DMS153 (cell line): Measurements from ENCODE around the gene RAMACL.

Experiments
- DNase-seq: peaks from one replicate; lab custom pipeline; 2025; lab: John Stamatoyannopoulos, UW

Gene RAMACL

DNA sequence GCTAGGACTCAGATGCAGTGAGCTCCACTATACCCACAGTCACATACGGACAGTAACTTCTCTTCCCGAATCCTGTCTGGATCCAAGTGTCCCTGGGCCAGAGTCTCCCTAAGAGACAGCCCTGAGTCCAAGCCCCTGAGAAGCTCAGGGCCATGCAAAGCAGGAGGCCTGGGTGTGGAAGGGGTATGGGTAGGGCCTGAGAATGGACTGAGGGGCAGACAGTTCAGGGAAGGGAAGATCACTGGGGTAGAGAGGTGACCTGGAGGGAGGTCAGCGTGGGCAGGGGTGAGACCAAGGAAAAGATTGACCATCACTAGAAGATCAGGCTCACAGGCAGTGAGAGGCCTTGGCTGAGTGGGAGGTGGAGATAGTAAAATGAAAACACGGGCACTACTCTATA lies 31.8 kb upstream of the RAMACL start:
- DNase-seq: no peak

DNA sequence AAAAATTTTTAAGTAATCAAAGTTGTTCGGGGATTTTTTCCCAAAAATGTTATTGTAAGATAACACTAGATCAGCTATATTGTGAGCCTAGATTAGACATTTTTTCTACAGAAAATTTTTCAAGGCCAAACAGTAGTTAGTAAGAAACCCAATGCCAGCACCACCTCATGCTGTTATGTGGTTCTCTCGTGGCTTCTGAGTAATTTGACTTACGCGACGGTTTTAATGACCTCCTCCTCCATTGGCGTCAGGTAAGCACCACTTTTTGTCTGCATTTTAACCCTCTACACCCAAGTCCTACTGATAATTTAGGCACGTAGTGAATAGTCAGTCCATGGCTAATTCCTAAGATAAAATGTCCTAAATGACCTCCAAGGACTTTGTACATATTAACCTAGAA lies 30.9 kb upstream of the RAMACL start:
- no peak for DNase-seq

DNA sequence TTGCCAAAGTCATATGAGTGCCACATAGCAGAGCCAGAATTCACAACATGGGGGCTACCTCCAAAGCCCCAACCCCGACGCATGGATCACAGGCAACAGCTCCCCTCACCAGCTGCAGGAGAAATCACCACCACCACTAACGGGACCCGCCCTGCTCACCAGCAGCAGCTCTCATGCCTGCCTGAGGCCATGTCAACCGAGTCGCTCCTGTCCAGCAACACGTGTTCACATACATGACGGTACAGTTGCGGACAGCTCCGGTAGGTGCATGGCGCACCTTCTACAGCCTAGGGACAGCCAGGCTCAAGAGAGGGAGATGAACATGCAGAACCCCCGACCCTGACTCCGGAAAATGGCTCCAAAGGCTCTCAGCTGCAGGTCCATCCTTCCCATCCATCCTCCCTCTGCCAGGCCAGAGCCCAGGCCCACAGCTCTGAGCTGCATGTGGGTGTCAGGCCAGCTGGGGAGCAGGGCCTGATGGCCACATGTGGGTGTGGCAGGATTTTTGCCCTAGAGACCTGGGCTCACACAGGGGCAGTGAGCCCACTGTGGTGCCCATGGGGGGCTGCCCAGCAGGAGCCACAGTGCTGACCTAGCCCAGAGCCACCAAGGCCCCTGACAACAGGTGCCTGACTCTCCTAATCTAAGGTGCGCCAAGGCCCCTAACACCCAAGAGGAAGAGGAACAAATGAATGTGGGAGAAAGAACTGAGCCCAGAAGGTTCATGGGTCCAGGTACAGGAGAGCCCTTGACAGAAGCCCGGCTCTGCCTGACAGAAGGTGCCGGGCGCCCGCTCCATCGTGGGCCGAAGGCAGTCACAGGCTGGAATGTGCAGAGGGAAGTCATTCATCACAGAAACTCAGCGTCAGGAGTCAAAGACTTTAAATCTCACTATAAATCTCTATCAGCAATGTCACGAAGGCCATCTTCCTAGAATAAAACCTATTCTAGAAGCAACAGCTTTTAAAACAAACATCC lies 30.1 kb upstream of the RAMACL start:
- DNase-seq: no peak

DNA sequence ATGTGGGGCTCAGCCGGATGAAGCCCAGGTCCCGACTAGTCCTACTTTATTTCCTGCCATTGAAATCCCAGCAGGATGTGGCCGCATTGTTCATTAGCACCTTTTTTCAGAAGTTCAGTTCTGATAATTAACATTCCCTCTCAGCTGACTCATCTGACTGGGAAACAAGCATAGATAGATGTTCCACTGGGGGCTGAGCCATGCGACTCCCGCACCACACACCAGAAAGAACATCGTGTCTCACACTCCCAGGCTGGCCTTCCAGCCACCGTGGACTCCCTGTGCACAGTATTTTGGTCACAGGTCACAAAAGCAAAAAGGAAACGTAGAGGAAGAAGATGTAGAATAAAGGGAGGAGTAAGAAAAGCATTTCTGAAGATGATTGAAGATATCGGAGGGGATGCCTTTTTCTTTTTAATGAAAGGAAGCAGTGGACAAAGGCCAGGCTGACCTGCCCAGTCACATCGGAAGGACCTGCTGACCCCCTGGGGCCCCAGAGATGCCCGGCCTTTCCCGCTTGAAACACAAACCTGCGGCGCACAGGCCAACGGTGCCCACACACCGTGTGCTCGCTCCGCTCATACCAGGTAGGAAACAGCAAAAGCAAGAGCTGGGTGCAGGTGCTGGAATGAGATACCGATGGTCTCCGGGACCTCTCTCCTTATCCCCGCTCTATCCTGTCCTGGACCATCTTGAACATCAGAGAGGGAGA lies 28.7 kb upstream of the RAMACL start:
- no peak for DNase-seq

DNA sequence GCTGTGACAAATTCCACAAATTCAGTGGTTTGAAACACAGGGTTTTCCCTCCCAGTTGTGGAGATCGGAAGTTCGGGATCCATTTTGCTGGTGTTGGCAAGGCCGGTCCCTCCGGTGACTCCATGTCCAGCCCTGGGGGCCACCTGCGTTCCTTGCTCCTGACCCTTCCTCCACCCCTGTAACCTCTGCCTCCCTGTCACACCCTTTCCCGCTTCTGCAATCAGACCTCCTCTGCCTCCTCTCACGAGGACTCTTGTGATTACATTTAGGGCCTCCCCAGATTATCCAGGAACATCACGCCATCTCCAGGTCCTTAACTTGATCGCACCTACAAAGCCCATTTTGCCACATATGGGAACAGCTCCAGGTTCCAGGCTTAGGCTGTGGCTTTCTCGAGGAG lies 28.1 kb upstream of the RAMACL start:
- no peak for DNase-seq

DNA sequence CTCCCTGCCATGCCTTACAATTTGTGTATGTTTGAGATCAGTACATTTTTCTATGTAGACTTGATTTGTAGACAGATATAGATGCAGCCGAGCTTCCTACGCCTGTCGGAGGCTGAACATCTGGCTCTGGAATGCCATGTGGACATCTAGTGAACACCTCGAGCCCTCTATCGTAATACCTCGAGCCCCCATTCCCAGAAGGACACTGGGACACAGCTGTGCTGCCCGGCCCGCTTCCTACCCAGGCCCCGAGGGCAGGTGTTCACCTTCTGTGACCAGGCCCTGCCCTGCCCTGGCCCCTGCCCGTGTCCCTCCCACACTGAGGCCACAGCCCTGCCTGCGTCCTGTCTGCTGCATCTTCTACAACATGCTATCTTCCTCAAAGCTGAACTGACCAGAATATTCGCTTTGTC lies 27.7 kb upstream of the RAMACL start:
- no peak for DNase-seq

DNA sequence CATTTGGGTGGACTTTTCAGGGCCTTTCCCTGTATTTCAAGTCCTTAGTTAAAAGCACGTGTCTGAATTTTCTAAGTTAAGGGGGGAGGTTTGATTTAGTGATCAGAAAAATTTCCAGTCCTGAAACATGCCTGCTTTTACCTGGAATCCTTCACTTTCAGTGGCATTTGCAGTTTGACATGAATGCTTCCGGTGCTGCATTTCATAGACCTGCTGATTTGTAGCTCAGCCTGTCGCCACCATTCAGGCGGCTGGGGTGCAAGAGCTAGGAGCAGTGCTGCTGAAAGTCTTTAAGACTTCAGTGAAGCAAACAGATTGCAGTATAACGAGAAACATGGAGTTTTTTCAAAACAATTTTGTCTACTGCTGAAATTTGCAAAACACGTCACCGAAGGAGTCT lies 26.5 kb upstream of the RAMACL start:
- DNase-seq: no peak

DNA sequence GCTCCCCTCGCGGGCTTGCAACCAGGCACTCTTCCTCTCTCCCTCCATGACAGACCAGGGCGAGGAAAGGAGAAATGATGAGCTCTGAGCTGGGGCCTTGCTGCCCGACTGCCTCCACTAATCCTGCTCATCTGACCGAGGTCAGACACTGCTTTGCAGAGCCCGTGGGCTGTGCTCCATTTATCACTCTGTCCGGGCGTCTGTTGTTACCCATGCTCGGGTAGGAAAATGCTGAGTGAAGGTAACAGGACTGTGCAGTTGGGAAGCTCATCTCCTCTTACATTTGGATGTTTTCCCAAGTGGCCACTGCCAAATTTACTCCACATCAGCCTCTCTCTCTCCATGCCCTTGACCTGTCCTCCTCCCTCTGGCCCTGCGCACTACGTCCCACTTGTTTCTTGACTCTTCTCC lies 26.0 kb upstream of the RAMACL start:
- DNase-seq: no peak

DNA sequence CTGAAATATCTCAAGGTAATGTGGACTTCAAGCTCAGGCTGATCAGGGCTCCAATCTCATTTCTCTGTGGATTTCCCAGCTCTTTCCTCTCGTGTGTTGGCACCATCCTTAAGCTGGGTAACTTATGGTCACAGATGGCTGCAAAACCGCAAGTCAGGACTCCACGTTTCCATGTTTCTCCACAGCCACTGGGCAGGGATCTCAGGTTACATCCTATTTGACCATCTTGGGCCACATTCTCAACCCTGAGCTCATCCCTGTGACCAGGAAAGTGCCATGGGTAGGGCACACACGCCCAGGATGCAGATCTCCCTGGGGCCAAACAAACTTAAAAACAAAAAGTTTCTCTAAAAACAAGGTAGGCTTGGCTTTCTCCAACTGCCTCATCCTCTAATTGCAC lies 25.2 kb upstream of the RAMACL start:
- DNase-seq: no peak

DNA sequence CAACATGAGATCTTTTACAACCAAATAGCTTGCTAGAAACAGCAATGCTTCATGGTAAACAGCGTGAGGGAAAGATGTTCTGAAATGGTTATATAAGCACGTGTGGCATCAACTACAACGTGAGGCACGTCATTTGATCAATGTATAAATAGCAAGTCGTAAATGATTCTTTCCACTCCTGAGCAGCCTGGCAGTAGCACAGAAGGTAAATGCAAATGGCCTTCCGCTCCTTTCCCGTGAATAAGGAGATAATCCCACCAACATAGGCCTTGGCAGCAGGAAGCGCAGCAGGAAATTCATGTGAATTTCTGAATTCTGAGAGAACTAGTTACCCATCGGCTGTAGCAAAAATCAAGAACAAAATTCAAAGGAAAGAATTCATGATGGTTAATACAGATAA lies 23.6 kb upstream of the RAMACL start:
- no peak for DNase-seq

DNA sequence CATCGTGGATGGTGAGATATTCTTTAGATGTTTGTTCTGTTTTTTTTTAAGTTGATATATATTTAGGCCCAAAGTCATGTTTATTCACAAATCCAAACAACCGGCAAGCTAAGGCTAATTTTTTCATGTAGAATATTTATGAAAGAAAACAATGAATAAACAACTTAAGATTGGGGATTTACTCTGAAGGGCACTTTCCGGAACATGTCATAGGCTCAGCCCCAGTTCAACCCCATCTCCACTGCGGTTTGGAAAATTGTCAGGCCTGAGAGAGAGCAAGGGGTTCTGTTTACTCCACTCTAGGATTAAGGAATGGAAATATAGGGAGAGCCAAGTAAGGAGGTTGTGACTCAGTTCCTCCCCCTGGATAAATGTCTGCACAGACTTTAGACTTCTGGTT lies 22.3 kb upstream of the RAMACL start:
- DNase-seq: no peak

DNA sequence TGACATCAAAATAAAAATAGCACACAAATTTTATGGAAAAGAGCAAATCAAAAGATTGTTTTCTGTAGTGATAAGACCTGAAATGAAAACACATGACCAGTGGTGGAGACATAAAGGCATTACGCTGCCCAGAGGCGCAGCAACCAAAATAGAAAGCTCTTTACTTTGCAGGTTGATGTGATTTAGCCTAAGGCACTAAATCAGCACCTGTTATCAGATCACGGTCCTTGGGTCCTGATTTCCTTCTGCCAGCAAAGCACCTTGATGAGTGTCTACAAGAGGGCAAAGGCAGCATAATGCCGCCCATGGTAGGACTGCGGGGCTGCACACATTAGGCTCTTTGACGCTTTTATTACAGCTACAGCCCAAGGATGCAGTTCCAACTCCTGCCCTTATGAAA lies 19.3 kb upstream of the RAMACL start:
- DNase-seq: no peak

DNA sequence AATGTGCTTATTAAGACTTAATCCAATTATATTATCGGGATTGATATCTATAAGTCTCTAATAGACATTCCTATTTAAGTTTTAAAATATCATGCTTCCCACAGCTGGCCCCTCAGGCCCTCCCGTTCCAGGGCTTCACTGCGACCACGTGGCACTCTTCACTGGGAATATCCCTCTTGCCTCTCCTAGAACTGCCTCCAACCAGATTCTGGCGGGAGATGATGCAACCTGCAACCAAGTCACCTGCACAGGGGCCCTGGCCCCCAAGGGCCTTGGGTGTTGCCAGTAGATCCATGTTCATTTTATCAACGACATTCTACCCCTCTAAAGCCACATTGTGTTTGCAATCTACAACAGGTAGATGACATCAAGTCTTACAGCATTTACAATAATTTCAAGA lies 18.4 kb upstream of the RAMACL start:
- no peak for DNase-seq

DNA sequence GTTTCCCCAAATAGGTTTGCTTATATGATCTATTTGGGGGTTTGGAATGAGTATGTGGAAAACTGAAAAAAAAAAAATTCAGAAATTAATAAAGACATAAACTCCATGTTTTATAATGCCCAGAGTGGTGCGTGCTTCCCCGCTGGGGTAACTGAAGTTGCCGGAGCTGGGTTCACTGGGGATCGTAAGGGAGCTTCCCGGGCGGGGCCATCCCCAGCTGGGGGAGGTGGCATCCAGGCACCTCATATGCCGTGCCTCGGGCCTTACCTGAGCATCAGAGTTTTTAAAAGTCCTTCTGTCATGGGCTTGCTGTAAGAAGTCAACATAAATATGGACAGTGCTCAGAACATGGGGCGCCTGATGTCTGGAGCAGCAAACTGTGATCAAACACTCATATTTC lies 17.9 kb upstream of the RAMACL start:
- DNase-seq: no peak

DNA sequence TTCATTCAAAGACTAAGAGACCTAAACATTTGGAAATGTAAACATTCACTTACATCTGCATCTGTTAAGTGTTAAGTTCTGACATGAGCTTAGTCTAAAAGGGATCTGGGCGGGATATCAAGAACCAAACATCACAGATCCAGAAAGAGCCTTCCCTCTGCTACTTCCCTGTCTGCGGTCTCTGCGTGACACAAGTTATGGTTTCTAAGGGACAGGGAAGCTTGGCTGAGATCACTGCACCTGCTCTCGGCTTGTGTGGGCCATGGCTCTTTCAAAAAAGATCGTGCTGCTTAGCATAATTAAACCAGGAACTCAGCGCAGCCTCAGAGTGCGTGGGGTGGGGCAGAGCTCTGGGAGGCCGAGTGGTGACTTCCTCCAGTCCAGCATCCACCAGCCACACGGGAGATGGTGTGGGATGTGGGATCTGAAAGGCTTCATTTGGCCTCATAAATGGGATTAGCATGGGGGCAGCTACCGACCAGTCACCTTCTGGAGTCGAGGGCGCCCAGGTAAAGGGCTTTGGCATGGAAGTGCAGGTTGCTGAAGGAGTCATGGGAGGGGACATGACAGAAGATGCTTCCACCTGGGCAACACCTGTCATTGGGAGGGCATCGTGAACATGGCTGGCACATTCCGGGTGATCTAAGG lies 16.7 kb upstream of the RAMACL start:
- DNase-seq: peak; percentile 33

DNA sequence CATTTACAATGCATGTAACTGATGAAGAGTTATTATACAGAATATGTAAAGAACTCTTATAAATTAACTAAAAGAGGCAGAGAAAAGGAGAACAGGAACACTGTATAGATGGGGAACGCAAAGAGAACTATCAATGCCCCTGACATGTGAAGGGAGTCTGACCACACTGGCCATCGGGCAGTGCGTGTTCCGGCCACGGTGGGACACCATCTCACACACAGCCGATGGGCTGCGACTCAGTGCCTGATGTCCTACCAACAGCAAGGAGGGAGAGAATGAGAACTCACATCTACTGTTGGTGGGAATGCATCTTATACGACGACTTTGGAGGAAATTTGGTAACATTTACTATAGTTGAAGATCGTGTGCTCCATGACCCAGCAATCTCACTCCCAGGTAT lies 15.5 kb upstream of the RAMACL start:
- no peak for DNase-seq

DNA sequence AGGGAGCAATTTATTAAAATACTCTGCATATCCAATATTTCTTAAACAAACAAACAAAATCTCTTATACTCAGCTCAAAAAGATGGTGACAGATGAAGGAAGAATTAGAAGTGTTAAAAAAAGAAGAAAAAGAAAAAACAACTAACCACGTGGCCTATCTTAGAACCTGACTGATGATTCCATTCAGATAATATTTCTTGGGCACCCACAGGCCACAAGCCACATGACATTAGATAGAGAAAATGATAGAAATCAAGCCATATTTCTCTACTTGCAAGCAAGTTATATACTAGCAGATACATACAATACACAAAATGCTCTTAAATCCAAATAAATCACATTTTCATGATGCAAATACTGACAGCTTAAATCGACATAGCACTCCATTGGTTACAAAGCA lies 14.5 kb upstream of the RAMACL start:
- DNase-seq: no peak

DNA sequence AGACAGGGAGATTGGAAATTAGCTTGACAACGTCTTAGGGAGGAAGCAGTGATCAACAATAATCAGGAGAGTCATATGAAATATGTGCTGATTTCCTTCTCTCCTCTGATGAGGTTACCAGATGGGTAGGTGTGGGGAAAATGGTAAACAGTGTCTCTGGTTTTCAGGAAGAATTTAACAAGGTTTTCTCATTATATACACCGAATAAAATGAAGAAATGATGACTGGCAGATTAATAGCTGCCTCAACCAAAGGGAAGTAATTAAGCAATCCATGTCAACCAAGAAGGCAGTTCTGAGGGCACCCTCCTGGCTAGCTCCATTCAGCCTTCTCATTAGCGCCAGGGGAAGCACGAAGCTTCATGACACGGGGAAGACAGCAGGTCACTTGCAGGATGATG lies 12.7 kb upstream of the RAMACL start:
- DNase-seq: no peak

DNA sequence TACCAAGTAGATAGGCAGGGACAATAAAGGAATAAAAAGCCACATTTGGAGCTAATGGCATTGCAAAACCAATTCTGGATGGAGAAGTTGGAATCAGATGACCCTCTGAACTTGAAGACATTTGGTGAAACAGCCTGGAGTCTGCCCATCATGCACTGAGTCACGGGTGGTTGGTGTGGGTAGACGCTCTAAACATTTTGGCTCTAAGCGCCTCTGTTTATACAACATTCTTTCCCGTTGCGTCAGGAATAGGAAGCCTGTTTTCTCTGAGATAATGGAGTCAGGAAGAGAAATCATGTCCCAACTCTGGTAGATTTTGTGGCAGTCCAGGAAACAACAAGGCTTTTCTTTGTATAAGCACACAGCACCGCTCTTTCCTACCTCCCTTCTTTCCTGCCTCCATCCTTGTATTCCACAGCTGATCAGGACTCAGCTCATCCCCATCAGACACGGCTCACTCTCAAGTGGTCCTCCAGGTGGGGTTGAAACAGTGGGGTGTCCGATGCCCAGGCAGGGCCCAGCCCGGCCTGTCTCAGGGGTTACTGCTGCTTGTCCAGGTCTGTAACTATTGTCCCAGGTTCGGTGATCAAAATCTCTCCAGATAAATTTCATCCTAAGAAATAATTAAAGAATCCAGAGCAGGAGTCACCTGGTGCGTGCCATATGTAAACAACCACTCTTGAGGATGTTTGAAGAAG lies 12.1 kb upstream of the RAMACL start:
- no peak for DNase-seq

DNA sequence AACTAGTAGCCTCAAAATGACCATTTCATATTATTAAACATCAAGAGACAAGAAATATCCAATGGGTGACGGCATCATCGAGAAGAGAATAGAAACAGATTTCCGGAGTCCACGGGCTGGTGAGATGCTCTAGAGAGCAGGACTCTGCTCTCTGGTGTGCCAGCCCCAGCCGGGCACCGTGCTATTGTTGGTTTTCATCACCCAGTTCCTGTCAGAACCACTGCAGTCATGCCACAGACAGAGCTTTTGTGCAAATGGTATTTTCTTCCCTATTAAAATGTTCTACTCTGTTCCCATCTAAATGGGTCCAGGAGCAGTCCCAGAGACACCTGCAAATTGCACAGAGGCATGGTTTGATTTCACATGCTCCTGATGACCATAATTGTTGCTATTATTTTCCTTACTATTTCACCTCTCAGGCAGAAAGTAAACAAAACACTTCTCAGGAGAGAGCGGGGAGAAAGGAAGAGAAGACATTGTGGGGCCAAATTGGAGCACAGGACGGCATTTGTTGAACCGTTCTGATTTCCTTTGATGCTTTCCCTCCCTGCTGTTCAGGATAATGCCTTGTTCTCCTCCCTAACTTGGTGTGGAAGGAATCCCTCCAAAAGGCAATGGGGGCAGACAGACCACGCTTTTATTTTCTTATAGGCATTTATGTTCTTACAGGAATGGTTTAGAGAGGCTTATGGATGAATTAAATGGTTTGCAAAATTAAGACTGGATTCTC lies 11.4 kb upstream of the RAMACL start:
- DNase-seq: no peak

DNA sequence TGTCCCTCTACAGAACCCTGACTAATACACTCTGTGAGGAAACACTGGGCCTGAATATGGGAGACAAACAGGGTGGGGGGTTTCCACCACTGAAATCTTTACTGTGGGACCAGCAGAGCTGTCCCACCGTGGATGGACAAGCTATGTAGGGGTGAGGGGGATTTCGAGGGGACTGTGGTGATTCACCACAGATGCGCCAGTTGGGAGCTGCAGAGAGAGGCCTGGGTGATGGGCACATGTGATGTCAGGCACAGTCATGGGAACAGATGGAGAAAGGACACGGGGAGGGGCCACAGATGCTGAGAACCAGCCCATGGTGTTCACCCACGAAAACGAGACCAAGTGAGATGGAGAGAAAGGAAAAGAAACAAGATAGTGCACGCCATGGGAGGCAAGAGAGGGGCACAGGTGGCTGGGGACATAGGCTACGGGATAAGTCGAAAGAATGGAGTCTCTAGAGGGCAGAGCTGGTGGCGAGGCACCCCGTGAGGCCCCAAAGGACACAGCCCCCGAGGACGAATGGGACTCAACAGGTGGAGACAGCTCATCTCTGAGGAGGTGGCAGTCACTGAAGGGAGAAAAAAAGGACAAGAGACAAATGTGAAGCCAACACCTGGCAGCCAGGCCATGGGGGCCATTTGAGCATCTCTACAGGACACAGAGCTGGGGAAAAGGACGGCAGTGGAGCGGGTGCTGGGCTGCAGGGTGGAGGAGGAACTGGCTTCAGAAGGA lies 10.5 kb upstream of the RAMACL start:
- no peak for DNase-seq
